A172 (cell line): ENCODE data around the gene CAMSAP2. TPM values are rescaled to one million over a fixed set of nuclear protein-coding genes. Genes with fewer than 3 reads are reported as not detected.

Experiments
- DNase-seq: peaks from one replicate; pipeline ENCODE4 v3.0.0-alpha.2; 2015; ENCODE audit warnings: low spot score
- total RNA-seq: library from RNA; depleted of rRNA; stranded (reverse); fragments of >200 nt; shearing (Covaris generic); gene quantifications from 2 replicates; pipeline ENCODE4 v1.2.3, GENCODE V29; 2014

CAMSAP2 gene
- total RNA-seq, 1 experiment from 2014 or later = 67.7 TPM

DNA sequence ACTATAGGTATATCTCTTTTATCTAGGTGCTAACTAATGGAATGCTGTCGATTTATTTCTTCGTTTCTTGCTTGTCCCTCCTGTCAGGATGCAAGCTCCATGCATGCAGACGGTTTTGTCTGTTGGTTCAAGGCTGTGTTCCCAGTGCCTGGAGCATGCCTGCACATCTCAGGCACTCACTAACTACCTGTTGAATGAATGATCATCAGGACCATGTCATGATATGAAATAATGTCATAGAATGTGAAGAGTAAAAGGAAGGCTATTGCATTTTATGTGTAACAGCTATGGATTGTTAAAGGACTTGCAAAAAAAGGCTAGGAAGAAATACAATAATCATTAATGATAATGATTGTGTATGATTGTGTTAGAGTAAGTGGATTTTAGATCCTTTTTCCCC is 138.3 kb downstream of the CAMSAP2 start:
- DNase-seq = no peak

DNA sequence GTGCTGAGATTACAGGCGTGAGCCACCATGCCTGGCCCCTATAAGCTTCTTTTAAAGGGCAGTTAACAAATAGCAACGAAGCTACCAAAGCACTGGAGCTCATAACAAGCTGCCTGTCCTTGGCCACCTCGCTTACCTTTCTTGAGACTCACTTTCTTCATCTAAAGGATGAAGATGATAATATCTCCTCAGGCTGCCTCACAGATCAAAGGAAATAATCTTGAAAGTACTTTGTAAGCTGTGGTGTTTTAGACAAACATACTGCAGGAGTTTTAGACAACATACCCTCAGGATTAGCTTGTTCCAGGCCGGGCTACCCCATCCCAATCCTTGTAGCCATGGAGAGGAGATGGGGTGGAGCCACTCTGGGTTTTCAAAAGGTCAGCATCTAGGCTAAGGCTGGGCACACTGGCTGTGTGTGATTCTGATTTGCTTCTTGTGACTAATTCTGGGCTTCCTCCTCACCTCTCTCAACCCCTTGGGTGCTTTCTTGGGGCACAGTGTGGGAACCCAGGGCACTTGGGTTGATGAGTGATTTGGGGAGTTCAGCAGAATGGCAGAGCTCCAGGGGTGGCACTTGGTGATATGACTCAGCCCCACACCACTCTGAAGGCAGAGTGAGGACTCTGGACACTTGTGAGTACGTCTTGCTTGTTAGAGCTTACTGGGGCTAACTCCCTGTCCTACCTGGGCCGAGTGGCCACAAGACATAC is 139.3 kb downstream of the CAMSAP2 start:
- peak; percentile 79 for DNase-seq

DNA sequence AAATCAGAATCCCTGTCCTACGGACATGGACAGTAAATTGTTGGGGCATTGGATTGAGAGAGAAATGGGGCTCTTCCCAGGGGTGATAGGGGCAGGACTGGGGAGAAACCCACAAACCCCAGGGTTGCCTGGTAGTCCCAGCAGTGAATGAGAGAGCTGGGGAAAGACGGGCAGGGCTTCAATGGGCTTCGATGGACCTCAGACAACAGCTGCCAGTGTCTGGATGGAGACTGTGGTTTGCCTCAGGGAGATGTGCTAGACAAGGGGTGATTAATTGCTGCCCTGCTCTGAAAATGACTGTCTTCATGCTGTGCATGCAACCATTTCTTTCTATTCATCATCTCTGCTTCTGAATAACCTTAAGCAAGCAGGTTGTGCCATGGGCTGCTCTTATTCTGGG is 141.5 kb downstream of the CAMSAP2 start:
- peak; percentile 79 for DNase-seq

GRCh38 chr1:200883118-200883517 is 144.4 kb downstream of the CAMSAP2 start:
- no peak for DNase-seq

DNA sequence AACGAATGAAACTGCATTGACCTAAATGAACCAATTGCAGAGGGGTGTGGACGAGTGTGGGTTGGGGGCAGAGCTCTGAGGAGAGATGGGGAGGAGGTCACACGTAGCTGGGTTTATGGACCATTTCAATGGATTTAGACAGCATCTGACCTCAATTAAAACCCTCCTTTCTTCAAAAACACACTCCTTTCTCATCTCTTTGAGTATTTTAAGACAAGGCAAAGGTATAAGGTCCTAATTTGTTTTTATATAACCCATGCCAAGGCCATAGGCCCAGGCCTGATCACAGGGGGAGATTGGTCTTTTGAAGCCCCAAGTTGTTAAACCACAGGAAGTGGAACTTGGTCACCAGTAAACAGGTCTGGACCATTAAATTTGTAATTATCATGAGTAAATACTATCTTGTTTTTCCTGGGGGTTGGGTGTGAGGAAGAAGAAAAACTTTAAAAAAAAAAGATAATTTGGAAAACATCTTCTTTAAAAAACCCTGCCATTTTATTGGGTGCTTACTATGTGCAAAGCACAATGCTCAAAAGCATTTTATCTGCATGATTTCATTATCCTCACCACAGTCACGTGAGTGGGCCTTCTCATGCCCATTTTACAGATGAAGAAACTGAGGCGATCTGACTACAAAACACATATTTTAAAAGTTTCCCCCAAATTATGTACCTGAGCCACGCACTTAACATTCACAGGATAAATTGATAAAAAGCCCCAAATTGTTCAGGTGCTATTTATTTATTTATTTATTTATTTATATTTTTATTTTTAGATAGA is 147.1 kb downstream of the CAMSAP2 start:
- no peak for DNase-seq

GRCh38 chr1:200886594-200886993 is 147.9 kb downstream of the CAMSAP2 start:
- DNase-seq = no peak

DNA sequence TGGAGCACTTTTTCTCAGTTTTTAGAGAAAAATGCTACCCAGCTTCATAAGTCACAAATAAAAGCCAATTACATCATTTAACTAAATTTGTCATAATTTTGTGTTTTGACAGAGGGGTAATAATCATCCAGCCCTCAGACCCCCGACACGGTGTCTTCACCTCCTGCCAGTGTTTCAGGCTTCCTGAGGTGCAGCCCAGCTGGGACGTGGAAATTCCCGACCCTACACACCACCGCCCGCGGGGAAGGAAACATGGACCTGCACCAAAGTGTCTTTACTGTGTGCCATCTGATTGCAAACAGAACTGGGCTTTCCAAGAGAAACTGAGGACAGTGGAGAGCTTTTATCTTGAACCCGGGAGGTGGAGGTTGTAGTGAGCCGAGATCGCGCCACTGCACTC is 148.3 kb downstream of the CAMSAP2 start:
- no peak for DNase-seq

DNA sequence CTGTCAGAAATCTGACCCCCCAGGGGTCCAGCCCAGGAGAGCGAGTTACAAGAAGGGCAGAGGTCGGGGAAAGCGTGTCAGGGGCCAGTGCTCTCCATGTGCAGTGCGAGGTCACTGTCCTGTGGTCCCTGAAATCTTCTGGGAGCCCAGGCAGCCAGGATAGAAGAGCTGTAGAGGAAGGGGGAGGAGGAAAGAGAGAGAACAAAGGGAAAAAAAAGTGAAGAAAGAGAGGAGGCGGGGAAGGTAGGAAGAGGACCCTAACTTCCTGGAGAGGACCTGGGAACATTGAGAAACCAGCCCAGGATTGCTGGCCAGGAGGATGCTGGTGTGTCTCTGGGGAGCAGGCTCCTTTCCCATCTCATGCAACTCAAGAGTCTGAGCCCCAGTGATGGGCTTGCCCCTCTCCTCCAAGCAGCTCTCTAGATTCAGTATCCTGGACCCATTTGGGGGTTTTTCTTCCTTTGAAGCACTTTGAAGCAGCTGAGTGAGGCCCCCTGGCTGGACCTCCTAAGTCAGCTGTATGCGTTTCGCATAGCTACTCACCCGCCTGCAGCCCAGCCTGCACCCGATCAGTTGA is 149.2 kb downstream of the CAMSAP2 start:
- DNase-seq = no peak

DNA sequence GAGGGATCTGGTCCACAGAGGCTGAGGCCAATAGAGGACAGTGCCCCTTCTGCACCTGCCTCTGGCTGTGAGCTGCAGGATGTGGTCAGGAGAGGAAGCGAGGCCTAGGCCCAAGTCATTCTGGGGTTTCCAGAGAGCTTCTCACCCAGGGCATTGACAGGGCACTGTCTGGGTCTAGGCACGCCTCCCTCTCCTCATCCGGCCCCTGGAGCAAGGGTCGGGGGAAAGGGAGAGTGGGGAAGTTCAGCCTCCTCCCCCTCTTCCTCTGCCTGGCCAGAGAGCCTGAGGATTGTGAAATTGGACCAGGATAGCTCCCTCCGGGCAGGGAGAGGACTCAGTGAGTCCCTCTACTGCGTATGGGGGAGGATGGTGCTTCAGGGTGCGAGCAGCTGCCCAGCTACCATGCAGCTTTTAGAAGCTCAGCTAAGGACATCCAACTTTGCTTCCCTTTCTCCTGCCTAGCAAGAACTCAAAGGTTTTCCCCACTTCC is 149.7 kb downstream of the CAMSAP2 start:
- DNase-seq = peak; percentile 55

DNA sequence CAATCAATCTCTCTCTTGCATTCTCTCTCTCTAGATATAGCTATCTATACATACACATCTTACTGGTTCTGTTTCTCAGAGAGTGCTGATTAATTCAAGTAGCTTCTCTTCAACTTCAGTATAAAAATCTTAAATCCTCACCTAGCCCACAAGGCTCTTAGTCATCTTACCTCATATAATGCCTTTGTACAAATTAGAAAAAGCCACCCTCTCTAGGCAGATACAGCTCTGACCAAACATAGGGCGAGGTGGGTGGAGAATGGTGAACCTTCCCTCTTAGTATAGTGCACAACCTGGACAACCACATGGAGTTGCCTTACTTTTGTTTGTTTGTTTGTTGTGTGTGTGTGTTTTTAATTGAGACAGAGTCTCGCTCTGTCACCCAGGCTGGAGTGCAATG is 150.9 kb downstream of the CAMSAP2 start:
- no peak for DNase-seq

DNA sequence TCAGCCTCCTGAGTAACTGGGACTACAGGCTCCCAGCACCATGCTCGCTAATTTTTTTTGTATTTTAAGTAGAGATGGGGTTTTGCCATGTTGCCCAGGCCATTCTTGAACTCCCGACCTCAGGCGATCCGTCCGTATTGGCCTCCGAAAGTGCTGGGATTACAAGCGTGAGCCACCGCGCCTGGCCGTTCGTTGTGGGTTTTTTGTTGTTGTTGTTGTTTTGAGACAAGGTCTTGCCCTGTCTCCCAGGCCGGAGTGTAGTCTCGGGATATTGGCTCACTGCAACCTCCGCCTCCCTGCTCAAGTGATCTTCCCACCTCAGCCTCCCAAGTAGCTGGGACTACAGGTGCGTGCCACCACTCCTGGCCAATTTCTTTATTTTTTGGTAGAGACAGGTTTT is 151.3 kb downstream of the CAMSAP2 start:
- DNase-seq = no peak

DNA sequence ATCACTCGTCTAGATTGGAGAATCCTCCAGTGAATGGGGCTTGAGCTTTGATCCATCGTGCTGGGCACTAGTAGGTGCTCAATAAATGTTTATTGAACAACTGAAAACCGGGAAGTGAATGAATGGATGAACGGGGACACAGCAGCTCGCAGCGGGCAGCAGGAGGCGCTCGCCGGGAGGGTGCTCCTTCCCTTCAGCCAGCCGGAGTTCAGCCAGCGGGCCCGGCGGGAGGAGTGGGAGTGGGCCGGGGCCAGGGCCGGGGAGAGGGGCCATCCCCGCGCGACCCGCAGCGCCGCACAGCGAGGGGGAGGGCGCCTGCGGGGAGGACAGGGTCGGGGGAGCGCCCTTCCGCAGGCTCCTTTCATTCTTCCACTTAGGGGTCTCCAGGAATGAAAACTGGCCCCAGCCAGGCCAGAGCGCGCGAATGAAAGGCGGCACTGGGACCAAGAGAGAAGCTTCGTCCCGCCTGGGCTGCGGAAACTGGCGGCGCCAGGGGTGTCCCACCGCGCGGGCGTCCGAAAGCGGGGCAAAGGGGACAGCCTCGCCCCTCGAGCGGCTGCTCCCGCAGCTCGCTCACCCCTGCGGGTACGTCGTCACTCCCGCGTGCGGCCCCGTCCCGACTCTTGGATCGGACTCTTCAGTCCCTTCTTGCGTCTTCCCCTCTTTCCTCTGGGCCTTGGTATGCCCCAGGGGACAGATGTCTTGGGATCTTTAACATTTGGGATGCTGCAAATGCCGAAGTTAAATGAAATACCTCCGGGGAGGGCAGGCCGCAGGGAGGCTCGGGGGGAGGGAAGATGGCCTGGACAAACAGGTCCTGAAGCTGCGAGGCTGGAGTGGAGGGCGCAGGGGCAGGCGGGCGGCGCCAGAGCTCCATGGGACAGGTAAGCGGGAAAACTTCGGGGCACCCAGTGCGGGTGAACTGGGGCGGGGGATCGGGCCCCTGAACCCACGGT is 152.4 kb downstream of the CAMSAP2 start:
- DNase-seq = peak; percentile 42

DNA sequence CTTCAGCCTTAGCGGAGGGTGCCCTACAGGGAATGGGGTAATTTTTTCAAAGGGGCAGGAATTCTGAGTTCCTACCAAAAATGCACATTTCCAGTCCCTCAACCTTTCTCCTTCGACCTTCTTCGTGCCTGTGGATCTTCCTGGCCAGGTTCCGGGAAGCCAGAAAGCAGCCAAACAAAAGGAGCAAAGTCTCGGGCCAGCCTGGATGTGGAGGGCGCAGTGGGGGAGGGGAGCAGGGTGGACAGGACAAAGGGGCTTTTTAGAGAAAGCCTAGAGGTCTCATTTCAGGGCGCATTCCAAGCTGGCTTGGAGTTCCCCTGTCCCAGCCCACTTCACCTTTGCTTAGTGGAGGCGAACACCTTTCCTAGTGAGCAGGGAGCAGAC is 153.1 kb downstream of the CAMSAP2 start:
- DNase-seq = no peak

- DNase-seq = no peak
These were observed 153.9 kb downstream of the CAMSAP2 start for GRCh38 chr1:200892546-200892945.

DNA sequence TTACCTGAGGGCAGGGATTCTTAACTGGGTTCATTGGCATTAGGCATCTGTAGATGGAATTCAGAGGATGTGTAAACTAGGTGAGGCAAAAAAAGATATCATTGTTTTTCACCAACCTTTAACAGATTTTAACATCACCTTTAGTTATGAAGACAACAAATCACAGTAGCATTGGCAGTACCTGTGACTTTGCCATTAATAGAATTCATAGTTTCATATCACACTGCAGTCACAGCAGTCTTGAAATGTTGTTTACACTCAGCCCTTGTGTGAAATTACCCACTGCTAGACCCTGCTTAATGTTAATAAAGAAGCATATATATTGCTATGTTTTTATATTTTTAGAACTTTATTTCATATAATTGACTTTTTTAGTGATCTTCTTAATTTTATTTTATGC is 154.3 kb downstream of the CAMSAP2 start:
- DNase-seq = no peak

- DNase-seq = no peak
These were observed 154.8 kb downstream of the CAMSAP2 start for GRCh38 chr1:200893411-200893901.

GRCh38 chr1:200894712-200895442 is 156.2 kb downstream of the CAMSAP2 start, which contains the start of gene INAVA:
Gene INAVA, plus strand, starts transcription at chr1:200894900. Its CDS starts 3,501 bp downstream, at chr1:200898401.
- no peak for DNase-seq

- no peak for DNase-seq
These were observed 156.7 kb downstream of the CAMSAP2 start for GRCh38 chr1:200895443-200895789.

- DNase-seq = no peak
These were observed 157.3 kb downstream of the CAMSAP2 start for GRCh38 chr1:200895801-200896530.
